K562 (cell line): ENCODE data around the gene MYMX. TPM values are rescaled to one million over a fixed set of nuclear protein-coding genes. Genes with fewer than 3 reads are reported as not detected.
A peak's percentile ranks its signal among the peaks of the same experiment; 100 is the strongest.

ENCODE experiments used
- AFF4 ChIP-seq: sonication (generic); formaldehyde crosslinking; IDR thresholded peaks from 2 replicates; pipeline ENCODE4 v1.8.0; 2023; ENCODE audit warnings: mild to moderate bottlenecking, missing genetic modification reagents
- ETV1 ChIP-seq: fragments of 450-650 bp; conservative IDR thresholded peaks from 2 replicates; pipeline ENCODE4 v1.6.1; 2016; ENCODE audit warnings: missing genetic modification characterization, control low read depth, low read depth, missing compliant biosample characterization
- FOXK1 ChIP-seq: sonication (generic); formaldehyde crosslinking; IDR thresholded peaks from 2 replicates; pipeline ENCODE4 v1.8.0; 2022; ENCODE audit warnings: missing genetic modification reagents, mild to moderate bottlenecking, borderline replicate concordance
- HDAC6 ChIP-seq: IDR thresholded peaks from 2 replicates; pipeline ENCODE4 v1.6.1; 2012; ENCODE audit warnings: low read depth, mild to moderate bottlenecking, control low read depth, inconsistent platforms, low read length, moderate library complexity
- KDM5B ChIP-seq: fragments of 200-600 bp; sonication (generic); IDR thresholded peaks from 2 replicates; pipeline ENCODE4 v1.6.1; 2012; ENCODE audit warnings: low read depth, mild to moderate bottlenecking, moderate library complexity, low read length, control low read depth, inconsistent platforms; ENCODE audit not compliant: insufficient replicate concordance
- MLLT1 ChIP-seq, 2 experiments: fragments of 450-650 bp; IDR thresholded peaks; 2 replicates each; pipeline ENCODE4 v1.6.1; 2016
- NONO ChIP-seq, 2 experiments: fragments of 200-400 bp in 1 of 2; fragments of 450-650 bp in 1 of 2; formaldehyde crosslinking in 1 of 2; IDR thresholded peaks; 2 replicates each; pipeline ENCODE4 v1.6.1; 2017; ENCODE audit warnings: low read depth in 2 of 2, mild to moderate bottlenecking in 2 of 2, moderate library complexity in 2 of 2, low read length in 1 of 2
- NR3C1 ChIP-seq: sonication (generic); formaldehyde crosslinking; IDR thresholded peaks from 2 replicates; pipeline ENCODE4 v1.8.1; 2022; ENCODE audit warnings: missing genetic modification reagents
- PHTF2 ChIP-seq: fragments of 250-450 bp; sonication (Bioruptor Pico); IDR thresholded peaks from 2 replicates; pipeline ENCODE4 v1.5.0; 2021; ENCODE audit warnings: mild to moderate bottlenecking
- PML ChIP-seq: IDR thresholded peaks from 2 replicates; pipeline ENCODE4 v1.6.1; 2012; ENCODE audit warnings: low read length, inconsistent platforms
- SRSF1 ChIP-seq: fragments of 200-400 bp; formaldehyde crosslinking; IDR thresholded peaks from 2 replicates; pipeline ENCODE4 v1.6.1; 2017; ENCODE audit warnings: mild to moderate bottlenecking, low read depth, low read length, moderate library complexity
- TEAD4 ChIP-seq, 2 experiments: sonication (generic) in 1 of 2; formaldehyde crosslinking in 1 of 2; IDR thresholded peaks; 2 replicates each; pipeline versions ENCODE4 v1.6.1 to v1.8.0; 2012 to 2022; ENCODE audit warnings: borderline replicate concordance in 1 of 2, inconsistent platforms in 1 of 2, low read length in 1 of 2, mild to moderate bottlenecking in 1 of 2, missing genetic modification reagents in 1 of 2
- TFAP4 ChIP-seq: sonication (generic); formaldehyde crosslinking; IDR thresholded peaks from 2 replicates; pipeline ENCODE4 v1.8.0; 2022; ENCODE audit warnings: missing genetic modification reagents, mild to moderate bottlenecking, moderate library complexity, borderline replicate concordance
- VEZF1 ChIP-seq: fragments of 200-800 bp; sonication (Bioruptor generic); IDR thresholded peaks from 2 replicates; pipeline ENCODE4 v1.6.1; 2017; ENCODE audit warnings: missing genetic modification characterization, missing compliant biosample characterization
- XRCC5 ChIP-seq: fragments of 200-400 bp; formaldehyde crosslinking; IDR thresholded peaks from 2 replicates; pipeline ENCODE4 v1.6.1; 2017; ENCODE audit warnings: low read depth, mild to moderate bottlenecking, low read length
- ZFX ChIP-seq: sonication (generic); formaldehyde crosslinking; IDR thresholded peaks from 2 replicates; pipeline ENCODE4 v1.8.0; 2022; ENCODE audit warnings: mild to moderate bottlenecking, missing genetic modification reagents, moderate library complexity
- polyA plus RNA-seq, 8 experiments: library from polyadenylated mRNA; depleted of rRNA in 4 of 8; stranded (reverse) in 5 of 8; unstranded in 3 of 8; fragments of >200 nt; fragmentation: Nextera tagmentation in 2 of 8; fragmentation: Illumina TruSeq in 1 of 8; extraction: Ambion mirVana in 2 of 8; extraction: Trizol in 1 of 8; gene quantifications; 2 replicates each; pipeline versions ENCODE4 v1.2.1 to v1.2.3, GENCODE V29; 2011 to 2014; ENCODE audit warnings: inconsistent platforms in 1 of 8, missing spikeins in 1 of 8
- total RNA-seq, 7 experiments: library from RNA; depleted of rRNA in 6 of 7; stranded (reverse); fragments of >200 nt in 6 of 7; fragmentation: Illumina TruSeq in 2 of 7; extraction: Trizol in 2 of 7; gene quantifications; 2 replicates each; pipeline versions ENCODE4 v1.2.1 to v1.2.3, GENCODE V29; 2011 to 2021; ENCODE audit warnings: low replicate concordance in 1 of 7

MYMX gene
- total and polyA plus RNA-seq, 9 of the 15 experiments (the other 6 are each of a cell fraction or from before 2014, with no cell fraction given) = 0.12 TPM; not detected in 8

- TF ChIP-seq TEAD4 (IDR thresholded peaks at IDR 0.05; ENCODE audit: low read length) (peak; percentile 21; the same call in 1 of the 2 replicates), TEAD4 (CRISPR knock-in tag; IDR thresholded peaks at IDR 0.05; ENCODE audit: borderline replicate concordance) (no peak), SRSF1 (no peak), FOXK1 (CRISPR knock-in tag) (0 out of 2 replicates have a peak, but pooled peaks have one; percentile 26), ETV1 (tag) (no peak), ZFX (CRISPR knock-in tag) (no peak), NR3C1 (CRISPR knock-in tag) (0 out of 2 replicates have a peak, but pooled peaks have one; percentile 44), NONO (IDR thresholded peaks at IDR 0.05; ENCODE audit: low read depth in 2 of 2, low read length in 1 of 2) (peak in 1 of 2 experiments; percentile 54; a peak in 1 of 4 replicates), VEZF1 (CRISPR knock-in tag) (peak; percentile 20; the same call in 1 of the 2 replicates), PML (peak; percentile 83), HDAC6 (peak; percentile 45; the same call in 1 of the 2 replicates), AFF4 (CRISPR knock-in tag) (peak; percentile 21; the same call in 1 of the 2 replicates), XRCC5 (0 out of 2 replicates have a peak, but pooled peaks have one; percentile 7), TFAP4 (CRISPR knock-in tag) (0 out of 2 replicates have a peak, but pooled peaks have one; percentile 20), KDM5B (peak; percentile 22), MLLT1 (IDR thresholded peaks at IDR 0.05) (0 out of 4 replicates have a peak, but pooled peaks of 1 of the 2 experiments have one; percentile 27), PHTF2 (CRISPR knock-in tag) (peak; percentile 84)
Measured at GRCh38 chr6:44254191-44255104, 37.7 kb downstream of the MYMX start (continued).
